NCI-H2029 treated with DMSO at 0.1 percent for 48 hours (cell line): ENCODE measurements around the gene HYDIN.

ENCODE experiments used
- DNase-seq: peaks from one replicate; lab custom pipeline; 2025; lab: John Stamatoyannopoulos, UW

Gene HYDIN

DNA sequence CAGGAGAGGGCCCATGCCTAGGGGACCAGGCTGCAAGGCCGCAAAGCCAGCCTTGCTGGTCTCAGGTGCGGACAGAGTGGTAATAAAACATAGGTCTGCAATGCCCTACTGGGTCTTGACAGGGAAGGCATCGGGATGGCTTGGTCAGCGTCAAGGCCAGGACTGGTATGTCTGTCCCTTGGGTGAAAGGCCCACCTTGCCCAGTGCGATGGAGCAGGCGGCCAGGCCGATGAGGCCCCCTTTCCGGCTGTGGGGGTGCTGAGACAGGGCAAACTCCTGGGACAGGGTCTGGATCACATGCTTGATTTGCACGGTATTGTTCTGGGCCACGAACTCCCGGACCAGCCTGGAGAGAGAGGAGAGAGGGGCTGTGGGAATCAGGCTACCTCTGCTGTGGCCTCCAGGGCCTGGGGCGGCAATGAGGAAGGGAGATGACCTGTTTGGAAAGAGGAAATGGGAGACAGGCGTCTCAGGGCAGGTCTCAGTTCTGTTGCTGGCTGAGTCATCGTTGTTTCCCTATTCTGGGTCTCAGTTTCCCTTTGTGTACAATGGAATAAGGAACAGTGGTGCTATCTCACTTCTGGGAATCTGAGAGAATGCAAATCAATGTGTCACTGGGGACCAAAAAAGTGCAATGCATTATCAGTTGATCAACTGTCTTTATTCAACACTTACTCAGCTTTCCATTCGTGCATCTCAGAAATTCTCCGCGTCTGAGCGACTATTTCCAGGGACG lies 444.3 kb downstream of the HYDIN start:
- no peak for DNase-seq

GRCh38 chr16:70784692-70785555 lies 445.6 kb downstream of the HYDIN start:
- DNase-seq: no peak

DNA sequence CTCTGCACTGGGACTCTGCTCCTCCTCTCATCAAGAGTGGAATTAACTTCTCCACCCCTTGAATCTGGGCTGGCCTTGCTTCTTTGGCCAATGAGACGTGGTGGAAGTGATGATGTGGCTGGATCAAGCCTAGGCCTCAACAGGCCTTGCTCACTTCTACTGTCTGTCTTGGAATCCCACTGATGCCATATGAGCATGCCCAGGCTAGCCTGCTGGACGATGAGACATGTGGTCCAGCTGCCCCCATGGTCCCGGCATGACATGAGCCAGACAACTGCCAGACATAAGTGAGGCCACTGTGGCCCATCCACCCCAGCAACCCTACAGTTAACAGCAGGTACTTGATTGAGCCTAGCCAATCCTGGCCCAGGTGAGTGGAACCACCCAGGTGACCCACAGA lies 448.3 kb downstream of the HYDIN start:
- DNase-seq: no peak

- no peak for DNase-seq
Measured at GRCh38 chr16:70781800-70782199, 448.7 kb downstream of the HYDIN start.

DNA sequence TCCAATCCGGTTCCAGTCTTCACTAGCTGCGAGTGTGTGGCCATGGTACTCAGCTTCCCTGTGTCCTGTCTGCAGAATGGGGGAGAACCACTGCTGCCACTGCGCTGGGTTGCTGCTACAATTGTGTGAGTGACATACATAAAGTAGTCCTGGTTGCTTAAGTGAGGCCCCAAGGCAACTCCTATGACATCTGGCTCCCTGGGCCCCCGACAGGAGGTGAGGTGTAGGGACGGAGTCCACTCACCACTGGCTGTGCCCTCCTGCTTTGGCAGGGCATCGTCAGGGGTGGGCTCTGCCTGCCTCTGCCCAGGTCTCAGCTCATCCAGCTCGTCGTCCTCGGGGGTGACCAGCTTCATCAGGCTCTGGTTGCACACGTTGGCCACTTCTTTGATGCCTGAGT lies 450.0 kb downstream of the HYDIN start:
- DNase-seq: no peak

DNA sequence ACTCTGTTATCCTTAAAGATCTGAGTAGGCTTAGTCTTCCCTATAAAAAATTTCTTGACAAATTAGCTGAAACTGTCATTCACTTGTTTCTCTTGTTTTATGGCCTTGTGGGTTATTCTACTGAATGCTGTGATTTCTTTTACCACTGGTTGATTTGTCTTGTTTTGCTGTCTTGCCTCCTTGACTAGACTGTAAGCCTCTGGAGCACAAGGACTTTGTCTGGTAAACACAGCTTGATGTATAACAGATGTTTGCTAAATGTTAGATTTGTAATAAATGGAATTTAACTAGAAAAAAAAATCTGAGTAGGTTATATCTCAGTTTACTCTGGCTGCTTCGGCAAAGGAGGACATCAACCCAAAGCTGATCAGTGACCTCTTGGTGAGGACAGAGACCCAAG lies 451.2 kb downstream of the HYDIN start:
- DNase-seq: no peak

DNA sequence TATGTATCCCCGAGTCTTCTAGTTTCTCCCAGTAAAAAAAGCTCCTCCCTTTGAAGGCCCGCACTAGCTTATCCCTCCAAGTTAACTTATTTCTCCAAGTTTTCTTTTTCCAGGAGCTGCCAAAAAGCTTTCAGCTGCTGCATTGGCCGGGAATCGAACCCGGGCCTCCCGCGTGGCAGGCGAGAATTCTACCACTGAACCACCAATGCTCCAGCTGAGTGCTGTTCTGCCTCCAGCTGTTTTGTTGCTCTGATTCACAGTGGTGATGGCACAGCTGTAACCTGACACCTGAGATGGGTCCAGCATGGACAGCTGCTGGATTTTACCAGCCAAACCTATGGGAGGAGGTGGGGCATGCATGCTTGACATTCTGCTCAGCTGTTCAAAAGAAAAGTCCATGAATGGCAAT lies 451.6 kb downstream of the HYDIN start:
- DNase-seq: no peak

GRCh38 chr16:70777973-70778406 lies 452.5 kb downstream of the HYDIN start:
- no peak for DNase-seq

DNA sequence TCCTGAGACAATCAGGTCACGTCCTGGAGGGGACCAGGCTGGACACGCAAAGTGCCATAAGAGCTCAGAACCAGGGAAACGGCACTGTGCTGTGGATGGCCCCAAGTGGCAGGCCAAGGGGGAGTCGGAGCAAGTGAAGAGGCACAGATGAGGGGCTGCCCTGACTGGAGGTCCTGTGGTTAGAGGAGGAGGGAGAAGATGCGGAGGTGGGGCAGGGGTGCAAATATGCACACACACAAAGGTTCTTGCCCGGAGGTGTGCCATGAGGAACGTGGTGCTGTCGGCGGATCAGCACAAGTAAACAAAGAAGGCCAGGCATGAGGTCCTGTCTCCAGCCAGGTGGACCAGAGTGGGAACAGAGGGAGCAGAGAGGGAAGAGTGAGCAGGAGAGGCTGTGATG lies 453.0 kb downstream of the HYDIN start:
- DNase-seq: no peak

- no peak for DNase-seq
Measured at GRCh38 chr16:70775399-70775798, 455.1 kb downstream of the HYDIN start.

GRCh38 chr16:70774261-70774660 lies 456.3 kb downstream of the HYDIN start:
- DNase-seq: no peak

GRCh38 chr16:70772493-70772892 lies 458.0 kb downstream of the HYDIN start:
- DNase-seq: no peak

- DNase-seq: no peak
Measured at GRCh38 chr16:70770626-70771552, 459.6 kb downstream of the HYDIN start.

- no peak for DNase-seq
Measured at GRCh38 chr16:70770291-70770625, 460.3 kb downstream of the HYDIN start.

DNA sequence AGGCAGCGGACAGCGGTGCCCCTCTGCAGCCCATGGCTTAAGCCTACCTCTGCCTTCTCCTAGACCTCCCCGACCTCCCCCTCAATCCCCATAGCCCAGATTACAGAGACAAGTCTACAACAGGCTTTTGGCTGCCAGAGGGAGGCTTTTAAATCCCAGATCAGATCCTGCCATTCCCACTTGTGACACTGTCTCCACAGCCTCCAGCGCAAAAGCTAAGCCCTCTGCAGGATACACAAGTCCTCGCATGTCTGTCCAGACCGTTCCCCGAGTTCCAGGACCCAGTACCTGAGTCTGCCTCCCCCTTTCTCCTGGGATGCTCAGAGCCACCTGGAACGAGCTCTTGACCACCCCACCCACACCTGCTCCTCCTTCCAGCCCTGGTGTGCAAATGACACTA lies 460.8 kb downstream of the HYDIN start:
- DNase-seq: no peak

- DNase-seq: no peak
Measured at GRCh38 chr16:70769131-70769530, 461.4 kb downstream of the HYDIN start.

DNA sequence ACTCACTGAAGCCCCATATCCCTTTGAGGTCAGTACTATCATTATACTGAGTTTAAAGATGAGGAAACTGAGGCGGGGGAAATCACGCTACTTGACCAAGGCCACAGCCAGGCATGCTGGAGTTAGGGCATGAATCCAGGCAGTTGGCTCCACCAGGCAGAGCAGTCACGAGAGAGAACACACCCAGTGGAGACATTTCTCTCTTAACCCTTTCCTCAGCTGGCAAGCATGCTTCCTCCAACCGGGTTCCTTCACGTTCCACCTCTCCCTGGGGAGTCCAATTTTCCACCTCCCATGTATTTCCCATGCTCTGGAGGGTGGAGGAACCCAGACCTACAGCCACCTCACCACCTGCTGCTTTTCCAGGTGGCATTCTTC lies 462.3 kb downstream of the HYDIN start:
- no peak for DNase-seq

DNA sequence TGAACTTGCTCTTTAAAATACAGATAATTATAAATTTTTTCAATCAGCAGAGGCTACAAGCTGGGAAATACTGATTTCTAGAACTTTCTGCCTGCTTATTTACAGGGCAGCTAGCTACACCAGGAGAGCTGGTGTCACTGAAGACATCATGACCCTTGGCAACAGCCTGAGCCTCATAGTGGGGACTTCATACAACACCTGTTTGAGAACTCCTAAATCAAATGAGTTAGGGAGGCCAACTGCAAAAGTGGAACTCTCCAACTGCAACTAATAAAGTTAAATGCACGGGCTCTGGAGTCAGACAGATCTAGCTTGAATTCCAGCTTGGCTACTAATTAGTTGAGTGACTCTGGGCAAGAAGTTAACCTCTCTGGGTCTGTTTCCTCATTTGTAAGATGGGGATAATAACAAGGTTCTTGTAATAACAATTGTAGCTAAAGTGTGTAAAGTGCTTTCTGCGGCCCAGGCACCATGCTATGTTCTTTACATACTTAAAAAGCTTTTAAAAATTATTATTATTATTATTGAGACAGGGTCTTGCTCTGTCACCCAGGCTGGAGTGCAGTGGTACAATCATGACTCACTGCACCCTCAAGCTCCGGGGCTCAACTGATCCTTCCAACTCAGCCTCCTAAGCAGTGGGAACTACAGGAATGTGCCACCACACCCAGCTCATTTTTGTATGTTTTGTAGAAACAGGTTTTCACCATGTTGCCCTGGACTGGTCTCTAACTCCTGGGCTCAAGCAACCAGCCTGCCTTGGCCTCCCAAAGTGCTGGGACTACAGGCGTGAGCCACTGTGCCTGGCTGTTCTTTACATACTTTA lies 462.9 kb downstream of the HYDIN start:
- no peak for DNase-seq

DNA sequence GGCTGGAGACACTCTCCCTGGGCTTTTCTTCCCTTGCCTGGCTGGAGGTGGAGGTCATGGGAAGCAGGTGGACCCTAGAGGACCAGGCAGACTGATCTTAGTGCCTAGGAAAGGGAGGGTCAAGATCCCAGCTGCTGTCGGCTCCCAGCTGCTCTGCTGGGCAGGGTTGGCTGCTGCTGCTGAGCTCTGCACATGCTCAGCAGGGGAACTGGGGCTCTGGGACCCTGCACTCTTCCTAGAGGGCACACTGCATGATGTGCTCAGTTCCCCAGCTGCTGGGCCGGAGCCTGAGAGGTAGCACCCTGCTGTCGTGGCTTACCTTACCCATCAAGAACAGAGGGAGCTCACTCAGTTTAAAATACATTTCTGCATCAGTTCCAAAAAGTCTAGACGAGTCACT lies 463.9 kb downstream of the HYDIN start:
- no peak for DNase-seq

- DNase-seq: no peak
Measured at GRCh38 chr16:70766176-70766575, 464.3 kb downstream of the HYDIN start.

DNA sequence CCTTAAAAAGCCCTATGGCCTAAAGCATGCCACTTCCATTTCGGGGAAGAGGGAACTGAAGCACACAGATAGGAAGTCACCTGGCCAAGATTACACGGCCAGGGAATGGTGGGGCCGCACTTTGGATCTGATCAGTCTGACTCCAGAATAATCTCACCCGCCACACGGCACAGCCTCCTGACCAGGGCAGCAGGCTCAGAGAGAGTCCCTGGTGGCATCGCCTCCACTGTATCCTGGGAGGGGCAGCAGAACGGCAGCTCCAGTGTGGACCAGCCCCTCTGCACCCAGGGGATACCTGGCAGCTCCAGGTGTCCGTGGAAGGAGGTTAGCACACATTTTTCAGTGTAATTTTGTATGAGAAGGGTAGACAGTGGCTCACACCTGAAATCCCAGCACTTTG lies 465.0 kb downstream of the HYDIN start:
- DNase-seq: no peak

- DNase-seq: no peak
Measured at GRCh38 chr16:70764632-70765031, 465.9 kb downstream of the HYDIN start.
